ENCODE data around the gene CHST11.

DNA sequence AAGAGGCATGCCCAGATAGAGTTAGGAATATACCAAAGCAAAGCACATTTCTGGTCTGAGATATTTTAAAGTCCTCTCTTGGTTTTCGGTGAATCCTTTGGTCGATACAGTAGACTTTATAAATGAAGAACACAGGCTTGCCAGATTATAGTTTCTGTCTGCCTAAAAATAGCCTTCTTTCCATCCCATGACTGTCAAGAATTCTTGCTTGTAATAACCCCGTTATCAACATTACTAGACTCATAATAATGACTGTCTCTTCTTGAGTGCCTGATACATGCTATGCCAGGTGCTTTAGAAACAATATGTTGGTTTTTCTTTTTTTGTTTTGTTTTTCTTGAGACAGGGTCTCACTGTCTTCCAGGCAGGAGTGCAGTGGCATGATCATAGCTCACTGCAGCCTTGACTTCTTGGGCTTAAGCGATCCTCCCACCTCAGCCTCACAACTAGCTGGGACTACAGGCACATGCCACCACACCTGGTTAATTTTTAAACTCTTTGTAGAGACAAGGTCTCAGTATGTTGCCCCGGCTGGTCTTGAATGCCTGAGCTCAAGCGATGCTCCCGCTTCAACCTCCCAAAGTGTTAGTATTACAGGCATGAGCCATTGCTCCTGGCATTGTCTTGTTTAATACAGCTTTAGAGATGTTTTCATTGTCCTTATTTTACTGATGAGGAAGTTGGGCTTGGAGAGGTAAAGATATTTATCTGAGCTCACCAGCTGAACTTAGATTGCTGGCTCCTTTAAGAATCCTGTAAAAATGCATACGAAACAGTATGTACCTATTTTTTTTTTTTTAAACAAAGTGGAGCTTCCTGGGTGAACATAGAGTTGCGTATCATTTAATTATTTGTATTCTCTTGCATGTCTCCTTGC is 30.4 kb downstream of the CHST11 start:
- TF ChIP-seq, protein P1, sequence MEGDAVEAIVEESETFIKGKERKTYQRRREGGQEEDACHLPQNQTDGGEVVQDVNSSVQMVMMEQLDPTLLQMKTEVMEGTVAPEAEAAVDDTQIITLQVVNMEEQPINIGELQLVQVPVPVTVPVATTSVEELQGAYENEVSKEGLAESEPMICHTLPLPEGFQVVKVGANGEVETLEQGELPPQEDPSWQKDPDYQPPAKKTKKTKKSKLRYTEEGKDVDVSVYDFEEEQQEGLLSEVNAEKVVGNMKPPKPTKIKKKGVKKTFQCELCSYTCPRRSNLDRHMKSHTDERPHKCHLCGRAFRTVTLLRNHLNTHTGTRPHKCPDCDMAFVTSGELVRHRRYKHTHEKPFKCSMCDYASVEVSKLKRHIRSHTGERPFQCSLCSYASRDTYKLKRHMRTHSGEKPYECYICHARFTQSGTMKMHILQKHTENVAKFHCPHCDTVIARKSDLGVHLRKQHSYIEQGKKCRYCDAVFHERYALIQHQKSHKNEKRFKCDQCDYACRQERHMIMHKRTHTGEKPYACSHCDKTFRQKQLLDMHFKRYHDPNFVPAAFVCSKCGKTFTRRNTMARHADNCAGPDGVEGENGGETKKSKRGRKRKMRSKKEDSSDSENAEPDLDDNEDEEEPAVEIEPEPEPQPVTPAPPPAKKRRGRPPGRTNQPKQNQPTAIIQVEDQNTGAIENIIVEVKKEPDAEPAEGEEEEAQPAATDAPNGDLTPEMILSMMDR (IDR thresholded peaks at IDR 0.05 in 8 of 11, conservative IDR thresholded peaks at IDR 0.05 in 3 of 11), result no peak
- TF ChIP-seq POLR2AphosphoS5 (IDR thresholded peaks at IDR 0.05) (no peak), POLR2A (IDR thresholded peaks at IDR 0.05) (no peak)

Measured in spleen (tissue), 7 donors.